A204.1 (cell line): Measurements from ENCODE around the gene MYH13.

ENCODE experiments used
- FAIRE-seq: peaks from 2 replicates; lab custom pipeline; 2012; peaks lifted over from hg19 to GRCh38; lab: Jason Lieb, UNC

MYH13 gene

GRCh38 chr17:10344816-10345215 is 28.0 kb downstream of the MYH13 start:
- no peak for FAIRE-seq

- no peak for FAIRE-seq
Observed at GRCh38 chr17:10339051-10339450, 33.8 kb downstream of the MYH13 start.

DNA sequence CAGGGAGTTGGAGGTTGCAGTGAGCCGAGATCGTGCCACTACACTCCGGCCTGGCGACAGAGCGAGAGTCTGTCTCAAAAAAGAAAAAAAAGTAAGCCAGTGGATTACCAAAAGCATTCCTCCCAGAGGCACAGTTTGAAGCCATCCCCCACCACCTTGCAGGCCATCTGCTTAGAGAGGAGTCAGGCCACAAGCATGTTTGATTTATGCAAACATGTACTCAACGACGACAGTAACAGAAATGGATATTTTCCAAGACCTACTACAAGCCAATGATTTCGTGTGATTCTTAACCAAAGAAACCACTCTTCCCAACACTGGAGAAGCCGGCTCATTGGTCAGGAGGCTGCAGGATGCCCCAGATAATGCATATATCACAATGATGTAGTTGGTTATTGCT is 34.8 kb downstream of the MYH13 start:
- FAIRE-seq, result no peak

- no peak for FAIRE-seq
Observed at GRCh38 chr17:10337136-10337535, 35.7 kb downstream of the MYH13 start.

- FAIRE-seq, result no peak
Observed at GRCh38 chr17:10336393-10336792, 36.4 kb downstream of the MYH13 start.

- no peak for FAIRE-seq
Observed at GRCh38 chr17:10332515-10332914, 40.3 kb downstream of the MYH13 start.

GRCh38 chr17:10328971-10329923 is 43.6 kb downstream of the MYH13 start:
- FAIRE-seq, result no peak

DNA sequence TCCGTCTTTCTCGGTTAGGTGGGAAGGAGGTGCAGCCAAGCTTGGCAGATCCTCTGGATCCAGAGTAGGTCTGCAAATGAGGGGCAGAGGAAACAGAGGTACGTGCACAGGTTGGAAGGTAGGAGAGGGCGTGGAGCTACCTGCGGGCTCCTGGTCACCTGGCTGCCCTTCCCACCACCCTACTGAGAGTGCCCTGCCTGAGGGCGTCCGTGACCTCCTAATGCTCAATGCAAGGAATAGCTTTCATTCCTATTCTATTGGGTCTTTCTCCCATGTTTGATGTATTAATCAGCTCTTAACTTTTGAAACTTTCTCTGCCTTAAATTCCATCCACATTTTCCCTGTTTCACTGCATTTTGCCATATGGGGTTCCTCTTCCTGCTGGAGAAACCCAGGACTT is 44.6 kb downstream of the MYH13 start:
- FAIRE-seq, result no peak

GRCh38 chr17:10327640-10328039 is 45.2 kb downstream of the MYH13 start:
- FAIRE-seq, result peak; percentile 29

DNA sequence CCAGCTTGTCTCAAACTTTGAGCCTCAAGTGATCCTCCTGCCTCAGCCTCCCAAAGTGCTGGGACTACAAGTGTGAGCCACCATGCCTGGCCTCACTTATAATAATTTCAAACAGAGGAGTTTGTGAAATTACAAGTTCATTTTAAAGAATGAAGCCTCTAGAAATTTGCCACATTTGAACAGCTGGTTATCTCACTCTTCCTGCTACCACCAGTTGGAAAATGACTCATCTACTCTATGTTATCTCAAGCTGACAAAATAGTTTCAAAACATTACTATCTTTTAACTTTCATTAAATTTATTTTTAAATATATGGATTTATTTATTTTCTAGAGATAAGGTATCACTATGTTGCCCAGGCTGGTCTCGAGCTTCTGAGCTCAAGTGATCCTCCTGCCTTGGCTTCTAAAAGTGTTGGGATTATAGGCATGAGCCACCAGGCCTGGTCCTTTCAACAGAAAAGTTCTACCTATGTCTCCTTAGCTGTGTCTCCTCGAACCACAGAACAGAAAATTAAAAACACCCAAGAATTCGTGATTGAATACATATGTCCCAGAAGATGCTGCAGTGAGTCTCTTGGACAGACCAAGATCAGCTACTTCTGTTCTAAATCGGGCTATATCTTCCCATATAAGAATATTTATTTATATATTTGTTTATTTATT is 47.6 kb downstream of the MYH13 start:
- no peak for FAIRE-seq

GRCh38 chr17:10323812-10324610 is 48.8 kb downstream of the MYH13 start:
- no peak for FAIRE-seq

- FAIRE-seq, result no peak
Observed at GRCh38 chr17:10318535-10318934, 54.3 kb downstream of the MYH13 start.

DNA sequence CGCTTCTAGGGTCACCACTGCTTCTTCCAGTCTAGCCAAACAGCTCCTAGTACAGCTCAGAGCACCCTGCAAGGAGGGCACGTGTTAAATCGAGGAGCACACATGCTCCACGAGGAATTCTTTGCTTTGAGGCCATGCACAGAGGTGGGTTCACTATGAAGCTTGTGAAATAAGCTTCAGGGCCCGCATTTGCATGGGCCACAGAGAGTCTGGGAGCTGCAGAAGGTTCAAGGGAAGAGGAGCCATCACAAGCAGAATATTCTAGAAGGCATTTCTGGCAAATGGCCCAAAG is 55.3 kb downstream of the MYH13 start:
- FAIRE-seq, result no peak

- no peak for FAIRE-seq
Observed at GRCh38 chr17:10316801-10317542, 55.8 kb downstream of the MYH13 start.

- FAIRE-seq, result no peak
Observed at GRCh38 chr17:10314329-10314728, 58.5 kb downstream of the MYH13 start.

DNA sequence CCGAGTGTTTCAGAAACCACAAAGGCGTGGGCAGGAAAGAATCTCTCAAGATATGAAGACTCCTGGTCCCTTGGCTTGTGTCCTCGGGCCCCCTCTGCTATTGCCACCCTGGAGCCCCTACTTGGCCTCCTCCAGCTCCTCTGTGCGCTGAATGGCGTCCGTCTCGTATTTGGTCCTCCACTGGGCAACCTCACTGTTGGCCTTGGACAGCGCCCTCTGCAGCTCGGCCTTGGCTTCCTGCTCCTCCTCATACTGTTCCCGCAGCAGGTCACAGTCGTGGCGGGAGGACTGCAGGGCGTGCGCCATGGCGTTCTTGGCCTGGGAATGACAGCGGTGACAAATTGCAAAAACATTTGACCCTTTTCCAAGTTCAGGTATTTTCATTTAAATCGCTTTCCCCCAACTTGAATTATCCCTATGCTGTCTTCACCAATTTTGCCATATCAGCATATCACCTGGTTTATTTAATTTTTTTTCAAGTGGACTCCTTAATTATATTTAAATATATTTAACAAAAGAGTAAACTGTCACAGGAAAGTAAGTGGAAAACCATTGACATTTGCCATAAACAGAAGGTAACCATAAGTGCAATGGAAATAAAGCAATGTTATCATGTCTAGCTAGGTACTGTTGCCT is 59.7 kb downstream of the MYH13 start:
- no peak for FAIRE-seq

- FAIRE-seq, result no peak
Observed at GRCh38 chr17:10311131-10311530, 61.7 kb downstream of the MYH13 start.

GRCh38 chr17:10309003-10309974 is 63.5 kb downstream of the MYH13 start:
- FAIRE-seq, result no peak

- no peak for FAIRE-seq
Observed at GRCh38 chr17:10306585-10306984, 66.2 kb downstream of the MYH13 start.

DNA sequence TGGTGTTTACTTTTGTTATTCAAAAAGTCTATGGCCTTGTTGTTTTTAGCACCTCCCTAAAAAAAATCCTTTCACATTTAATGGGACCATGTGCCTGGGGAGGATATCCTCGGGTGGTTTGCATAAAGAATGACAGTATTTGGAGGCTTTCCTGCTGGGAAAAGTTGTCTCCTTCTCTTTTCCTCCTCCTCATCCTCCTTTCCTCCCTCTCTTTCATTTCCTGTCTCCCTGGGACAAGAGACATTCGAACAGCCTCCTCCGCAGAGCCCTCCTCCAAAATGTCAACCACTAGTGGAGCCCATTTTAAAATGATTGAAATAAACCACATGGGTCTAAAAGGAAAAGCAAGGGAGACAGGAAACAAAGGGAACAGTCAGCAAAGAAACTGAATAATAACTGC is 67.4 kb downstream of the MYH13 start:
- FAIRE-seq, result no peak
